PC-3 (cell line): ENCODE data around the gene TNPO1. TPM values are rescaled to one million over a fixed set of nuclear protein-coding genes. Genes with fewer than 3 reads are reported as not detected.

Experiments used
- ATAC-seq: fragments of 200-7000 bp; cut with Tn5 transposase; 2 replicates; pipeline ENCODE4 v1.9.1; 2020; ENCODE audit warnings: mild to moderate bottlenecking, moderate library complexity
- BruUV-seq: library from RNA; stranded (reverse); fragments of 400-500 nt; replicated peaks from 2 replicates; lab custom pipeline; 2021; lab: Mats Ljungman, UMichigan
- CTCF ChIA-PET: fragments of 300-600 bp; sonication (Branson Sonifier 250); formaldehyde crosslinking; loops from one replicate; lab custom pipeline; 2022; ENCODE audit warnings: antibody characterized with exemption; lab: Charles Lee
- POLR2A ChIA-PET: fragments of 300-600 bp; sonication (Branson Sonifier 250); formaldehyde crosslinking; loops from one replicate; lab custom pipeline; 2022; ENCODE audit warnings: antibody characterized with exemption; ENCODE audit not compliant: unreplicated experiment; lab: Charles Lee
- DNase-seq: peaks from one replicate; pipeline ENCODE4 v3.0.0-alpha.2; 2015
- H2AFZ ChIP-seq: fragments of 300-600 bp; sonication (generic); 2 replicates; pipeline ENCODE4 v1.6.0; 2016; ENCODE audit warnings: antibody characterized with exemption, low read length
- H3F3A ChIP-seq: fragments of 300-600 bp; sonication (generic); one replicate; pipeline ENCODE4 v1.6.0; 2017; ENCODE audit warnings: antibody characterized with exemption, low read length, control low read depth, mild to moderate bottlenecking; ENCODE audit not compliant: unreplicated experiment
- H3K27ac ChIP-seq: fragments of 300-600 bp; sonication (generic); 2 replicates; pipeline ENCODE4 v1.5.1; 2016; ENCODE audit warnings: mild to moderate bottlenecking, low read length
- H3K27me3 ChIP-seq: fragments of 300-600 bp; sonication (generic); 2 replicates; pipeline ENCODE4 v1.6.1; 2016; ENCODE audit warnings: low read length, mixed read lengths
- H3K36me3 ChIP-seq: fragments of 300-600 bp; sonication (generic); 2 replicates; pipeline ENCODE4 v1.6.1; 2016; ENCODE audit warnings: low read depth, mixed run types, low read length, mixed read lengths
- H3K4me1 ChIP-seq: fragments of 300-600 bp; sonication (generic); 2 replicates; pipeline ENCODE4 v1.5.1; 2016; ENCODE audit warnings: low read length; ENCODE audit not compliant: insufficient read depth
- H3K4me2 ChIP-seq: fragments of 300-600 bp; sonication (generic); 2 replicates; pipeline ENCODE4 v1.6.0; 2016; ENCODE audit warnings: low read length
- H3K4me3 ChIP-seq: fragments of 300-600 bp; sonication (generic); 2 replicates; pipeline ENCODE4 v1.5.1; 2016; ENCODE audit warnings: mild to moderate bottlenecking, low read length, mixed read lengths
- H3K79me2 ChIP-seq: fragments of 300-600 bp; sonication (generic); 2 replicates; pipeline ENCODE4 v1.6.1; 2017; ENCODE audit warnings: low read length, mixed read lengths
- H3K9ac ChIP-seq: fragments of 300-600 bp; sonication (generic); 2 replicates; pipeline ENCODE4 v1.6.0; 2016; ENCODE audit warnings: mild to moderate bottlenecking, low read length
- H3K9me2 ChIP-seq: fragments of 300-600 bp; sonication (generic); replicated peaks from 2 replicates; pipeline ENCODE4 v1.6.1; 2016; ENCODE audit warnings: mixed run types, low read length, mixed read lengths
- H3K9me3 ChIP-seq: fragments of 300-600 bp; sonication (generic); 2 replicates; pipeline ENCODE4 v1.6.1; 2016; ENCODE audit warnings: low read length, mixed read lengths
- H4K20me1 ChIP-seq: fragments of 300-600 bp; sonication (generic); 2 replicates; pipeline ENCODE4 v1.6.1; 2016; ENCODE audit warnings: low read length, mixed read lengths
- EZH2 ChIP-seq: fragments of 300-600 bp; sonication (generic); IDR thresholded peaks from one replicate; pipeline ENCODE4 v1.6.1; 2017; ENCODE audit warnings: antibody characterized with exemption, mild to moderate bottlenecking, low read length; ENCODE audit not compliant: unreplicated experiment
- EZH2phosphoT487 ChIP-seq: fragments of 300-600 bp; sonication (generic); IDR thresholded peaks from 2 replicates; pipeline ENCODE4 v1.6.1; 2018; ENCODE audit warnings: mild to moderate bottlenecking, antibody characterized with exemption, low read length, borderline replicate concordance
- intact Hi-C: fragments of 100-400 bp; cut with micrococcal nuclease; formaldehyde crosslinking; loops from 2 replicates; pipeline ENCODE4 v1.9.0; 2023
- microRNA-seq: library from miRNA; unstranded; fragments of <30 nt; microRNA quantifications from one replicate; pipeline ENCODE4 v1.1.0, GENCODE V29; 2020; ENCODE audit not compliant: unreplicated experiment
- total RNA-seq: library from RNA; depleted of rRNA; stranded (reverse); fragments of >200 nt; gene quantifications from 2 replicates; pipeline ENCODE4 v1.2.3, GENCODE V29; 2014; rRNA removed
- TF ChIP-seq, protein P1 (sequence below): fragments of 300-600 bp; sonication (generic); conservative IDR thresholded peaks from 2 replicates; pipeline ENCODE4 v1.5.1; 2017; ENCODE audit warnings: antibody characterized with exemption, low read depth, mild to moderate bottlenecking, low read length

TNPO1 gene
- total RNA-seq, 1 experiment from 2014 or later: 187 TPM

DNA sequence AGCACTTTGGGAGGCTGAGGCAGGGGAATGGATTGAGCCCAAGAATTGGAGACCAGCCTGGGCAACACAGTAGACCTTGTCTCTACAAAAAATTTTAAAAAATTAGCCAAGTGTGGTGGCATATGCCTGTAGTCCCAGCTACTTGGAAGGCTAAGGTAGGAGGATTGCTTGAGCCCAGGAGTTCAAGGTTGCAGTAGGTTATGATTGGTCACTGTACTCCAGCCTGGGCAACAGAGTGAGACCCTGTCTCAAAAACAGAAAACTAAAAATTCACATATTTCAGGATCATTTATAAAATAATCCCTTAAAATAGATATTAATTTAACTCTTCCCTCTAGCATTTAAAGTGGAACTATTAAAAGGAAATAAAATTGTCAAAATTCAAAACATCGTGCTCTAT lies 142.8 kb downstream of the TNPO1 start:
- no TSS peak for BruUV-seq
- Histone ChIP-seq H3K27me3 (no peaks in the 10 kb centered on the region), H3K9me2 (no peaks in the 10 kb centered on the region), H3K4me3 (no peak overlapping the region), H3K79me2 (peaks cover 69% of the 10 kb centered on the region), H3K4me1 (peaks cover 28% of the 10 kb centered on the region), H3F3A (no peaks in the 10 kb centered on the region), H4K20me1 (no peaks in the 10 kb centered on the region), H3K9ac (no peak overlapping the region), H3K36me3 (no peaks in the 10 kb centered on the region), H2AFZ (no peak overlapping the region), H3K4me2 (no peak overlapping the region), H3K9me3 (no peaks in the 10 kb centered on the region), H3K27ac (no peak overlapping the region)
- ChIA-PET POLR2A (no interaction called here), CTCF (no interaction called here)
- DNase-seq (no peak), ATAC-seq (no peak)
- intact Hi-C loops: loop anchor here (10.0 kb wide), 1 partner anchor 496 kb away; no protein-coding TSS in a partner anchor
- TF ChIP-seq, protein P1, sequence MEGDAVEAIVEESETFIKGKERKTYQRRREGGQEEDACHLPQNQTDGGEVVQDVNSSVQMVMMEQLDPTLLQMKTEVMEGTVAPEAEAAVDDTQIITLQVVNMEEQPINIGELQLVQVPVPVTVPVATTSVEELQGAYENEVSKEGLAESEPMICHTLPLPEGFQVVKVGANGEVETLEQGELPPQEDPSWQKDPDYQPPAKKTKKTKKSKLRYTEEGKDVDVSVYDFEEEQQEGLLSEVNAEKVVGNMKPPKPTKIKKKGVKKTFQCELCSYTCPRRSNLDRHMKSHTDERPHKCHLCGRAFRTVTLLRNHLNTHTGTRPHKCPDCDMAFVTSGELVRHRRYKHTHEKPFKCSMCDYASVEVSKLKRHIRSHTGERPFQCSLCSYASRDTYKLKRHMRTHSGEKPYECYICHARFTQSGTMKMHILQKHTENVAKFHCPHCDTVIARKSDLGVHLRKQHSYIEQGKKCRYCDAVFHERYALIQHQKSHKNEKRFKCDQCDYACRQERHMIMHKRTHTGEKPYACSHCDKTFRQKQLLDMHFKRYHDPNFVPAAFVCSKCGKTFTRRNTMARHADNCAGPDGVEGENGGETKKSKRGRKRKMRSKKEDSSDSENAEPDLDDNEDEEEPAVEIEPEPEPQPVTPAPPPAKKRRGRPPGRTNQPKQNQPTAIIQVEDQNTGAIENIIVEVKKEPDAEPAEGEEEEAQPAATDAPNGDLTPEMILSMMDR: no peak
- TF ChIP-seq EZH2: no peak
- TF ChIP-seq EZH2phosphoT487: no peak

Small RNAs within 50 kb of the gene (microRNA-seq; reads per million reads assigned to microRNA genes)
- not detected for gene MIR4804

Other genes starting within 250 kb of the TNPO1 start
- gene FCHO2, start 139.4 kb downstream of the TNPO1 start, total RNA-seq: 3.7 and 5.9 TPM in 2 replicates